ENCODE data around the gene CIAO3. TPM values are rescaled to one million over a fixed set of nuclear protein-coding genes. Genes with fewer than 3 reads are reported as not detected.

Gene CIAO3
- polyA plus RNA-seq, 3 donors = 8.6 to 41.1 (median 11.8) TPM

DNA sequence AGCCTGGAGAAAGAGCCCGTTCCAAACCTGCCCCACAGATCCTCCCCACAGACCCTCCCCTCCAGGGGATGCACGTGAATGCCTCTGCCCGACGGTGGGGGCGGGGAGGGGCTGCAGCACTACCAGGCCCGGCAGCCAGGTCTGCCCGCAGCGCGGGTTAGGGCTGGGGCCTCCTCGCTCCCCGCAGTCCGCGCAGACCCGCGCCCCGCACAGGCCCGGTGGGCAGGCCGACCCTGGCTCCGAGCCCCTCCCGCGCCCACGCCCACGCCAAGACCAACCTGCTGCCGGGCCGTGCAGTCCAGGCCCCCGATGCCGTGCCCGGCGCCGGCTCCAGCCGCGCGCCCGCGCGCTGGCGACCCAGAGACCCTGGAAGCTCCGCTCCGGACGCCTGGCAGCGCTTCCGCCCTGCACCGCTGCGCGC is 47.2 kb upstream of the CIAO3 start, which contains the start of gene RPUSD1:
Gene RPUSD1 (minus strand): TSS at position 404 of the 421 bp plus-strand sequence. CDS start 644 bp downstream, outside the sequence.
- H3K79me2 ChIP-seq (ENCODE audit: insufficient read depth, low read length) = peaks cover 24% of the 10 kb centered on the region
- H2AFZ ChIP-seq (ENCODE audit: insufficient read depth, low read depth, low read length, poor library complexity, severe bottlenecking) = peak within 1 kb of the TSS; percentile 89
- Mint-ChIP-seq H3K36me3 (peaks cover 19 to 25% of the 10 kb centered on the region in 2 donors), H3K27ac (peak within 1 kb of the TSS; percentile 24 to 90 (median 57)), H3K4me3 (peak within 1 kb of the TSS; percentile 81 to 90), H3K9me3 (peaks cover 0 to 3% (median 0%) of the 10 kb centered on the region in 7 donors), H3K4me1 (peaks cover 15% of the 10 kb centered on the region), H3K27me3 (ENCODE audit: low read depth in 3 of 3) (no peaks in the 10 kb centered on the region)
- peaks cover 20 to 32% of the 10 kb centered on the region in 2 donors for H3K4me1 ChIP-seq (ENCODE audit: control insufficient read depth in 1 of 2, insufficient read depth in 2 of 2, low read length in 2 of 2)
- H3K27me3 ChIP-seq (ENCODE audit: control insufficient read depth in 2 of 2, insufficient read depth in 2 of 2, low read length in 2 of 2) = no peaks in the 10 kb centered on the region
- H3K9me3 ChIP-seq (replicated peaks in 1 of 2; ENCODE audit: control insufficient read depth in 1 of 2, insufficient read depth in 1 of 2, low read length in 2 of 2) = no peaks in the 10 kb centered on the region
- H3K27ac ChIP-seq (ENCODE audit: low read depth in 1 of 2, low read length in 2 of 2) = peak within 1 kb of the TSS in 1 of 2 donors; percentile 76
- intact Hi-C loops (cut with micrococcal nuclease) = loop anchor here in 1 of 2 donors (2.0 kb wide), 1 partner anchor 19 kb away; no protein-coding TSS in a partner anchor
- H4K20me1 ChIP-seq (ENCODE audit: insufficient read depth, low read length) = peaks cover 38% of the 10 kb centered on the region
- peak within 1 kb of the TSS; percentile 91 for H3K4me2 ChIP-seq (replicated peaks; ENCODE audit: extremely low read depth, low read length, poor library complexity, severe bottlenecking)
- DNase-seq = peak in 1 of 3 donors; percentile 14
- no peak for TF ChIP-seq CTCF (IDR thresholded peaks at IDR 0.05)
- WGBS (ENCODE audit: insufficient coverage) = under 1% methylated on average over 36 of the region's 45 CpGs
- H3K4me3 ChIP-seq (replicated peaks in 1 of 3; ENCODE audit: low read depth in 2 of 3, low read length in 3 of 3) = peak within 1 kb of the TSS; percentile 90 to 92 (median 92)
- peak within 1 kb of the TSS; percentile 88 for H3K9ac ChIP-seq (ENCODE audit: insufficient read depth, low read length, poor library complexity, severe bottlenecking)
- peaks cover 7 to 13% of the 10 kb centered on the region in 2 donors for H3K36me3 ChIP-seq (replicated peaks in 1 of 2; ENCODE audit: control insufficient read depth in 1 of 2, insufficient read depth in 2 of 2, low read length in 2 of 2)

- DNase-seq = peak in 1 of 3 donors; percentile 12
- Histone ChIP-seq H3K4me3 (replicated peaks in 1 of 3; ENCODE audit: low read depth in 2 of 3, low read length in 3 of 3) (peak overlapping the region; percentile 90 to 92 (median 92)), H3K36me3 (replicated peaks in 1 of 2; ENCODE audit: control insufficient read depth in 1 of 2, insufficient read depth in 2 of 2, low read length in 2 of 2) (peaks cover 7 to 13% of the 10 kb centered on the region in 2 donors), H3K27ac (ENCODE audit: low read depth in 1 of 2, low read length in 2 of 2) (peak overlapping the region in 1 of 2 donors; percentile 76), H3K9me3 (replicated peaks in 1 of 2; ENCODE audit: control insufficient read depth in 1 of 2, insufficient read depth in 1 of 2, low read length in 2 of 2) (no peaks in the 10 kb centered on the region), H3K79me2 (ENCODE audit: insufficient read depth, low read length) (peaks cover 24% of the 10 kb centered on the region), H4K20me1 (ENCODE audit: insufficient read depth, low read length) (peaks cover 38% of the 10 kb centered on the region), H2AFZ (ENCODE audit: insufficient read depth, low read depth, low read length, poor library complexity, severe bottlenecking) (peak overlapping the region; percentile 78), H3K9ac (ENCODE audit: insufficient read depth, low read length, poor library complexity, severe bottlenecking) (peak overlapping the region; percentile 88), H3K4me2 (replicated peaks; ENCODE audit: extremely low read depth, low read length, poor library complexity, severe bottlenecking) (peak overlapping the region; percentile 91), H3K4me1 (ENCODE audit: control insufficient read depth in 1 of 2, insufficient read depth in 2 of 2, low read length in 2 of 2) (peaks cover 20 to 32% of the 10 kb centered on the region in 2 donors), H3K27me3 (ENCODE audit: control insufficient read depth in 2 of 2, insufficient read depth in 2 of 2, low read length in 2 of 2) (no peaks in the 10 kb centered on the region)
- no peak for TF ChIP-seq CTCF (IDR thresholded peaks at IDR 0.05)
- Mint-ChIP-seq H3K9me3 (peaks cover 0 to 3% (median 0%) of the 10 kb centered on the region in 7 donors), H3K27me3 (ENCODE audit: low read depth in 3 of 3) (no peaks in the 10 kb centered on the region), H3K4me1 (peaks cover 15% of the 10 kb centered on the region), H3K4me3 (peak overlapping the region; percentile 81 to 90), H3K27ac (peak overlapping the region; percentile 24 to 90 (median 57)), H3K36me3 (peaks cover 19 to 25% of the 10 kb centered on the region in 2 donors)
- 46% methylated on average over 43 of the region's 47 CpGs for WGBS (ENCODE audit: insufficient coverage)
- intact Hi-C loops (cut with micrococcal nuclease) = no loop called here
These were observed 46.6 kb upstream of the CIAO3 start for GRCh38 chr16:787321-787966.

Measured in CD14-positive monocyte (primary cell).